Choroid plexus epithelial cell (primary cell): ENCODE data around the gene KDM5C.

Source experiments
- DNase-seq: peaks from one replicate; pipeline ENCODE4 v3.0.0-alpha.2; 2010; ENCODE audit warnings: low read depth
- H3K4me3 ChIP-seq: 2 replicates; pipeline ENCODE4 v1.5.1; 2011; ENCODE audit warnings: low read depth, mild to moderate bottlenecking, control low read depth, low read length, moderate library complexity
- CTCF ChIP-seq: conservative IDR thresholded peaks from 2 replicates; pipeline ENCODE4 v1.5.1; 2011; ENCODE audit warnings: low read depth, mild to moderate bottlenecking, control low read depth, inconsistent platforms, low read length, moderate library complexity

Gene KDM5C

GRCh38 chrX:53227224-53227765 lies 2.3 kb upstream of the KDM5C start:
- H3K4me3 ChIP-seq = no peak overlapping the region
- no peak for DNase-seq
- no peak for TF ChIP-seq CTCF

DNA sequence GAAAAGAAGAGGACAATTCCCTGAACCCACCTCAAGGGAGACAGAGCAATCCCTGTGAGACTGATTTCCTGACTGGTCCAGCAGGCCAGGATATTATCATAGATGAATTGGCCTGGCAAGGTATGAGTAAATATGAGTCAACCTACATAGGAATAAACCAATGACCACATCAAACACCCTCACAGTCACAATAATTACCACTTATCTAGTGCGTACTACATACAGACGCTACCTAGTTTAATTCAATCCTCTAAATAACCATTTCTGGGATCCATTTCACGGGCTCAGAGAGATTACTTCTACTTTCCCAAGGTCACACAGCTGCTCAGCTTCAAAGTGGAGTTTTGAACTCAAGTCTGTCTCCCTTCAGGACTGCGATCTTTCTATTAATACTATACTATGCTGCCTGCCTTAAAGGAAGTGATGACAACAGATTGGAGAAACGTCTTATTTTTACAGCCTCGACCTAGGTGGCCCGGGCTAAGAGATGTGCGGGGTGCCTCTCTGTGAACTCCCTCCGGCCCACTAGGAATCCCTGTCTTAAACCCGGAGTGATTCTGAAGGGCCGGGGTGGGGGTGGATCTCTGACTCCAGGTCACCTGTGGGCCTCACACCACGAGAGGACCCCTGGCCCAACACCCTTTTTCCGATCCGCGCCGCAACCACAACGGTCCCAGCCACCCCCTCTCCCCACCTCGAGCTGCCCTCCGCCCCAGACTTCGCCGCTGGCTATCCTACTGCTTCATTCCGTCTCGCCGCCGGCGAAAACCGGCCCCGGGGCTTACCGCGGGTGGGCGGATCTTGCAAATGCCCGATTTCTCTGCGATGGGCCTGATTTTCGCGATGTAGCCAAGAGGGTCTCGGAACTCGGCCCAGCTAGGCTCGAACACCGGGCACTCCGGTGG lies 800 bp downstream of the KDM5C start:
- peak; percentile 38 for DNase-seq
- no peak for TF ChIP-seq CTCF
- H3K4me3 ChIP-seq = peak overlapping the region; percentile 76

GRCh38 chrX:53223068-53223693 lies 1.8 kb downstream of the KDM5C start:
- peak; percentile 10 for TF ChIP-seq CTCF
- H3K4me3 ChIP-seq = peak overlapping the region; percentile 76
- no peak for DNase-seq

GRCh38 chrX:53211391-53211978 lies 13.5 kb downstream of the KDM5C start:
- no peak for TF ChIP-seq CTCF
- no peak for DNase-seq
- H3K4me3 ChIP-seq = no peak overlapping the region

- H3K4me3 ChIP-seq = no peak overlapping the region
- DNase-seq = no peak
- no peak for TF ChIP-seq CTCF
Observed at GRCh38 chrX:53196678-53197077, 28.3 kb downstream of the KDM5C start.

DNA sequence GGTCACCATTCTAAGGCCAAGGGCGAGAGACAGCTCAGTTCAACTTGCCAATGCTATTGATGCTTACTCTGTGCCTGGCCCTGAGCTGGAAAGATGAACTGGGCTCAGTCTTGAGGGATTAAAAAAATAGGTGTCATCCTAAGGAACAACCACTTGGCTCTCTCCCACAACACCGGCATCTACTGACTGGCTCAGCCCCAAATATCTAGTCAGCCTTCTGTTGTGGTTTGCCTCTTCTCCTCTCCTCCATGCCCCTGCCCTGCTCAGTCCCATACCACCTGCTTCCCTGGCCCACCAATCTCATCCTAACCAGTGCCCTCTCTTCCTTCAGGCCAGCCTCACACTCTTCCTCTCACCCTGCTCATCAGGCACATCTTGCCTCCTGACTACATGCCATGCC lies 29.6 kb downstream of the KDM5C start:
- no peak for TF ChIP-seq CTCF
- no peak for DNase-seq
- no peak overlapping the region for H3K4me3 ChIP-seq
